ENCODE results near the gene TTC3.

DNA sequence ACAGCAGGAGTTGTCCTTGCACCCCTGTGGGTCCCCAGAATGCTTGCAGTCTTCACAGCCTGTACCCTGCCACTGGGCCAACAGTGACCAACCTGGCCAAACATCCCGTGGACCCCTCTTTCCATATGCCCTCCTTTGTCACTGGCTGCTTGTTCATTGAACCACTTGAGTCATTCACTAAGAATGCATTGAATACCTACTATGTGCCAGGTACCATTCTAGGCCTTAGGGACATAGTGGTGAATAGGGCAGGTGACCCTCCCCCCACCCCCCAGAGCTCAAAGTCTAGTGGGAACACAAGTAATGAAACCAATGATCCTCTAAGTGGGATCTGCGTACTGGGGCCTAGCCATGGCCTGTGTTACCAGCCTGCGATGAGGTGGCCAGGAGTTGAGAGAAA, 28.4 kb upstream of the TTC3 start:
- no peak for TF ChIP-seq EZH2 (IDR thresholded peaks at IDR 0.05; ENCODE audit: borderline replicate concordance, low read depth, low read length, severe bottlenecking)
- TF ChIP-seq, protein P1, sequence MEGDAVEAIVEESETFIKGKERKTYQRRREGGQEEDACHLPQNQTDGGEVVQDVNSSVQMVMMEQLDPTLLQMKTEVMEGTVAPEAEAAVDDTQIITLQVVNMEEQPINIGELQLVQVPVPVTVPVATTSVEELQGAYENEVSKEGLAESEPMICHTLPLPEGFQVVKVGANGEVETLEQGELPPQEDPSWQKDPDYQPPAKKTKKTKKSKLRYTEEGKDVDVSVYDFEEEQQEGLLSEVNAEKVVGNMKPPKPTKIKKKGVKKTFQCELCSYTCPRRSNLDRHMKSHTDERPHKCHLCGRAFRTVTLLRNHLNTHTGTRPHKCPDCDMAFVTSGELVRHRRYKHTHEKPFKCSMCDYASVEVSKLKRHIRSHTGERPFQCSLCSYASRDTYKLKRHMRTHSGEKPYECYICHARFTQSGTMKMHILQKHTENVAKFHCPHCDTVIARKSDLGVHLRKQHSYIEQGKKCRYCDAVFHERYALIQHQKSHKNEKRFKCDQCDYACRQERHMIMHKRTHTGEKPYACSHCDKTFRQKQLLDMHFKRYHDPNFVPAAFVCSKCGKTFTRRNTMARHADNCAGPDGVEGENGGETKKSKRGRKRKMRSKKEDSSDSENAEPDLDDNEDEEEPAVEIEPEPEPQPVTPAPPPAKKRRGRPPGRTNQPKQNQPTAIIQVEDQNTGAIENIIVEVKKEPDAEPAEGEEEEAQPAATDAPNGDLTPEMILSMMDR (IDR thresholded peaks at IDR 0.05; ENCODE audit: borderline replicate concordance, extremely low read depth, low read length, poor library complexity, severe bottlenecking): no peak

Measured in DND-41 (cell line).